C4-2B (cell line): ENCODE measurements around the gene THADA.
A peak's percentile ranks its signal among the peaks of the same experiment; 100 is the strongest.

ENCODE experiments used
- H3K27ac ChIP-seq: fragments of 450-650 bp; 2 replicates; pipeline ENCODE4 v1.5.1; 2017
- CTCF ChIP-seq: fragments of 450-650 bp; conservative IDR thresholded peaks from 2 replicates; pipeline ENCODE4 v1.5.1; 2017; ENCODE audit warnings: mild to moderate bottlenecking
- ZFX ChIP-seq: fragments of 450-650 bp; IDR thresholded peaks from 2 replicates; pipeline ENCODE4 v1.6.1; 2017

THADA gene

DNA sequence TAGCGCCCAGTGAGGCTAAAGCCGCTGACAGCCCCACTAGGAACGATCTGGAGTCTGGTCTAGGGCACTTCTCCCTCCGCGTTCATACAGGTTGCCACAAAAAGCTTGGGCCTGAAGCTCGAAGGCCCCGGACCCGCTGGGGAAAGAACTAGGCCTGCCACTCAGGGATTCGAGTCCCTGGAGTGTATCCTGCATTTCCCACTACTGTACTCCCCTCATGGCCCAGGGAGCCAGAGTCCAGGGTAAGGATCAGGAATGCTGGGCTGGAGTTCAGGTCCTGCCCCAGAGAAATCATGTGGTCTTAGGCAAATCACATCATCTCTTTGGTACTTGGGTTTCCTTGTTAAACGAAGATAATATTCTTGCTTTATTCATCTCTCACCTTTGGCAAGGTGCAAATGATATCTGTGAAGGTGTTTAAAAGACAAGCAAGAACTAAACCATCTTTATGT lies 368.0 kb downstream of the THADA start:
- H3K27ac ChIP-seq = peak overlapping the region; percentile 96
- no peak for TF ChIP-seq ZFX
- no peak for TF ChIP-seq CTCF

DNA sequence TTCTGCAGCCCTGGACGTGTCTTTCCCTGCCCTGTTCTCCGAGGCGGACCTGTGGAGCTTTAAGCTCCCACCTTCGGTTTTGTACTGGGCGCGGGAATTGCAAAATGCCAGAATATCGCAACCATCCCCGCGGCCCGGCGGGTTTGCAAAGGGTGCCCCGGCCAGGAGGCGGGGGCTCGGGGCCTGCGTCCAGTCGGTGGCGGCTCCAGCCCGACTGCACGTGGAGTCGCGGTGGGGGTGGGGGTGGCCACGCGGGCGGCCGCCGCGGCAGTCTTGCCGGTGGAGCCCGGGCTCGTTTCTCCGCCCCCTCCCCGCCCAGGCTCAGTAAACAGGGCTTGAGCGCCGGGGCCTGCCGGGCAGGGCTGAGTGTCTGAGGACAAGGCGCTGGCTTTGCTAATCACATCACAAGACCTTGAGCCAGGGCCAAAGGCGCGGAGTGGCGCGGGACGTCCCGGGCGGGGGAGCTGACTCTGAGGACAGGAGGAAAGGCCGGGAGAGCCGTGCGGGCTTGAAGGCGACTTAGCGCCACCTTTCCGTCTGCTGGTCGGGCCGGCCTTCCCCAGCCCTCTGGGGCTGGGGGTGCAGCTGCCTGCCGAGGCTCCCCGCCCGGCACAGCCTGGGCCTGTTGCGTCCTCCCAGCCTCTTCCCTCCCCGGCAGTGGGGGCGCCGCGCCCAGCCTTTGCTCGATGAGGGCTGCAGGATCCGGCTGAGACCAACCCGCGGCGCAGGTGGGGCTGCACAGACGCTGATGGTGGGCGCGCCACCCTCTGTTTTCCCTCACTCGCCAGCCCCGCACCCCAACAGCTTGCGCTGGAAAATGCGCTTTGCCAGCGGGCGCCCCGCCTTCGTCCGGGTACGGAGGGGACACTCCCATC lies 368.6 kb downstream of the THADA start:
- H3K27ac ChIP-seq = peak overlapping the region; percentile 96
- no peak for TF ChIP-seq ZFX
- TF ChIP-seq CTCF = peak; percentile 15; the same call in 1 of the 2 replicates

DNA sequence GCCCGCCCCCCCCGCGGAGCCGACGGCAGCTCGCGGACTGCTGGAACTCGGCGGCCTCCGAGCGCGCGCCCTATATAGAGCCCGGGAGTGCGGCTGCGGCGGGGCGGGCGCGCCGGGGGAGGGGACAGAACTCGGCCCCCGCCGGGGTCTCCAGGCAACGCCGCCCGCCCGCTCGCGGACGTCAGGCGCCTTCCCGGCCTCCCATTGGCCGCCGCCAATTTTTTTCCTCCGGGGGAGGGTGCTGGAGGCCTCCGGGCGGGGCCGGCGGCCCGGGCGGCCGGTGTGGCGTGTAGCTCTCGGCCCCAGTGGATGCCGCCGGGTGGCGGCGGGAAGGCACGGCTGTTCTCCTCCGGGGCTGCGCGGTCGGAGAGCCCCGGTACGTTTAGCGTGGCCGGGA lies 369.3 kb downstream of the THADA start, which contains the start of gene ZFP36L2:
ZFP36L2 (minus strand) TSS at position 49 of the 397 bp plus-strand sequence. CDS start 291 bp downstream, outside the sequence.
- H3K27ac ChIP-seq = peak within 1 kb of the TSS; percentile 96
- TF ChIP-seq ZFX (no peak), CTCF (no peak)

DNA sequence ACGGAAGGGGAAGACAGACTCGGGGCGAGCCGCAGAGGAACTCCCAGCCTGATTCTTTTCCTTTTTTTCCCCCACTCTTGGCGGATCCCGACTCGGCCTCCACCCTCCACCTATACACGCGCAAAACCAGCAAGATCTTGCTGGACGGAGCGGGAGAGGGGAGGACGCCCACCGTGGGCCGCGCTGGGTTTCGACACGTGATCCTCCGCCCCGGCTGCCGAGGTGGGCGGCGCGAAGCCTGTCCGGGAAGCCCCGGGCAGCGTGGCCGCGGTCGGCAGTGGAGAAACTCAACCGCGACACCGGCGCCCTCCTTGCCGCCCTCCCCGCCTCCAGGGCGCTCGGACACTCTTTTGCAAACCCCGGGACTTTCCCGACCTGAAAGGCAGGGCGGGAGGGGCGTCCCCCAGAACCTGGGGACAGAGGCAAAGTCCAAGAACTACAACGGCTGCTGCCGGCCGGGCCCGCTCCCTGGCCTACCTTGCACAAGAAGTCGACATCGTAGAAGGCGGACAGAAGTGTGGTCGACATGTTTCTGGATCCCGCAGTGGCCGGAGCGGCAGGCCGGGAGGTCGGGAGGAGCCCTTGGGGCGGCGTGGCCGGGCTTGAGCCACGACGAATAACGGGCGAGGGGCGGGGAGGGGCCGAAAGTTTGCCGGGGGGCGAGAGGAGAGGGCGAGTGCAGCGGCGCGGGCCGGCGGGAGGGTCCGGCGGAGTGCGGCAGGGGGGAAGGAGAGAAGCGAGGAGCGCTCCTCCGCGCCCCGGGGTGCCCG lies 369.9 kb downstream of the THADA start:
- peak; percentile 38 for TF ChIP-seq ZFX
- TF ChIP-seq CTCF = no peak
- peak overlapping the region; percentile 96 for H3K27ac ChIP-seq

DNA sequence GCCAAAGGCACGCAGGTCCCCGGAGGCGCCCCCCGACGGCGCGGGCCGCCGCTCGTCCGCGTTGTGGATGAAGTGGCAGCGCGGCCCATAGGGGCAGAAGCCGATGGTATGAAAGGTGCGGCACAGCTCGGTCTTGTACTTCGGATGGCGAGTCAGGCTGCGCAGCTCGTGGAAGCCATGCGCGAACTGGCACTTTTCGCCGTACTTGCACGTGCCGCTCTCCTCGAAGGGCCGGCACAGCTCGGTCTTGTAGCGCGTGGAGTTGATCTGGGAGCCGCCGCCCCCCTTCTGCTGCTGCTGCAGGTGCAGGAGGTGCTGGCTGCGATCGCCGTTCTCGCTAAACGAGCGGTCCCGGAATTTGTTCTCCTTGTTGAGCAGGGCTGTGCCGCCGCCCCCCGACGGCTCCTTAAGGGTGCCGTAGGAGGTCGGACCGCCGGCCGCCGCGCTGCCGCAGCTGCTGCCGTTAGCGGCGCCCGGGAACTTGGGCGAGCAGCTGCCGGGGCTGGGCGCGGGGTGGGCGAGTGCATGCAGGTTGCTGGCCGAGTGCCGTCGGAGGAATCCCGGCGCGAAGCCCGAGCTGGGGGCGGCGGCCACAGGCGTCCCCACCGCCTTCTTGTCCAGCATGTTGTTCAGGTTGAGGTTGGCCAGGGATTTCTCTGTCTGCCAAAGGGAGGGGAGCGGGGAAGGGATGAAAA lies 370.6 kb downstream of the THADA start:
- no peak for TF ChIP-seq CTCF
- TF ChIP-seq ZFX = no peak

GRCh38 chr2:43224571-43225092 lies 371.2 kb downstream of the THADA start:
- TF ChIP-seq ZFX = no peak
- no peak for TF ChIP-seq CTCF
- H3K27ac ChIP-seq = peak overlapping the region; percentile 96

More for the DNA sequence above, 370.6 kb downstream of the THADA start:
- peak overlapping the region; percentile 96 for H3K27ac ChIP-seq
